ENCODE results near the gene ROBO4. TPM values are rescaled to one million over a fixed set of nuclear protein-coding genes. Genes with fewer than 3 reads are reported as not detected.

ROBO4 gene
- total RNA-seq, 4 donors from 2014 or later, result 4.8 to 31.8 (median 6.4) TPM

- H3K27me3 ChIP-seq, result peaks cover 72% of the 10 kb centered on the region
- peaks cover 10 to 42% (median 21%) of the 10 kb centered on the region in 4 donors for H3K4me1 ChIP-seq
- 0 to 3% methylated on average over 2 to 48 of the region's 87 CpGs for WGBS, 2 donors (ENCODE audit: low coverage in 1 of 2)
- in situ Hi-C loops (cut with MboI; ENCODE audit: low pct_ligation_motif_present in 1 of 4, low pct_unique_long_range_greater_than_20kb in 1 of 4, low sequenced_read_pairs in 3 of 4), result loop anchor here (5.0 to 25.0 kb wide), 5 partner anchors 75 to 427 kb away; partner anchors contain the start of genes SIAE (in 3 of the 4), SPA17 (in 3 of the 4), ESAM (in 1 of the 4) and OR8B4 (in 1 of the 4)
- no peaks in the 10 kb centered on the region for H3K9me3 ChIP-seq
- DNase-seq, result no peak
- TF ChIP-seq CTCF (IDR thresholded peaks at IDR 0.05) (no peak), POLR2A (IDR thresholded peaks at IDR 0.05) (no peak), EP300 (IDR thresholded peaks at IDR 0.05; ENCODE audit: low read depth) (no peak), POLR2AphosphoS5 (IDR thresholded peaks at IDR 0.05) (no peak)
- peak overlapping the region in 2 of 4 donors; percentile 20 to 44 for H3K4me3 ChIP-seq
- H3K36me3 ChIP-seq, result no peaks in the 10 kb centered on the region
- intact Hi-C loops (cut with DNase I; ENCODE audit: low total_unique reads), result loop anchor here (5.0 kb wide), 1 partner anchor 77 kb away; the partner anchor contains the start of gene ESAM
- H3K27ac ChIP-seq, result no peak overlapping the region
Measured at GRCh38 chr11:124839128-124839971, 58.3 kb downstream of the ROBO4 start.

- peak overlapping the region in 1 of 4 donors; percentile 44 for H3K4me3 ChIP-seq
- DNase-seq, result no peak
- no peaks in the 10 kb centered on the region for H3K36me3 ChIP-seq
- no peaks in the 10 kb centered on the region for H3K9me3 ChIP-seq
- peaks cover 14 to 47% (median 21%) of the 10 kb centered on the region in 4 donors for H3K4me1 ChIP-seq
- in situ Hi-C loops (cut with MboI; ENCODE audit: low pct_ligation_motif_present in 1 of 4, low pct_unique_long_range_greater_than_20kb in 1 of 4, low sequenced_read_pairs in 3 of 4) (loop anchor here (5.0 to 25.0 kb wide), 5 partner anchors 74 to 426 kb away; partner anchors contain the start of genes SIAE (in 3 of the 4), SPA17 (in 3 of the 4), ESAM (in 1 of the 4) and OR8B4 (in 1 of the 4)), intact Hi-C loops (cut with DNase I; ENCODE audit: low total_unique reads) (loop anchor here (5.0 kb wide), 1 partner anchor 76 kb away; the partner anchor contains the start of gene ESAM)
- no peak for TF ChIP-seq EP300 (IDR thresholded peaks at IDR 0.05; ENCODE audit: low read depth)
- no peak for TF ChIP-seq POLR2A (IDR thresholded peaks at IDR 0.05)
- no peak for TF ChIP-seq CTCF (IDR thresholded peaks at IDR 0.05)
- no peak for TF ChIP-seq POLR2AphosphoS5 (IDR thresholded peaks at IDR 0.05)
- peaks cover 66% of the 10 kb centered on the region for H3K27me3 ChIP-seq
- no peak overlapping the region for H3K27ac ChIP-seq
- 34 to 37% methylated on average over 5 of the region's 5 CpGs for WGBS, 2 donors (ENCODE audit: low coverage in 1 of 2)
Measured at GRCh38 chr11:124838805-124839127, 58.9 kb downstream of the ROBO4 start.

GRCh38 chr11:124837491-124837856 is 60.2 kb downstream of the ROBO4 start:
- intact Hi-C loops (cut with DNase I; ENCODE audit: low total_unique reads), result loop anchor here (5.0 kb wide), 1 partner anchor 75 kb away; the partner anchor contains the start of gene ESAM
- Histone ChIP-seq H3K9me3 (no peaks in the 10 kb centered on the region), H3K36me3 (no peaks in the 10 kb centered on the region), H3K4me3 (no peak overlapping the region), H3K27me3 (peaks cover 53% of the 10 kb centered on the region), H3K27ac (peak overlapping the region in 1 of 4 donors; percentile 67), H3K4me1 (peaks cover 11 to 39% (median 16%) of the 10 kb centered on the region in 4 donors)
- in situ Hi-C loops (cut with MboI; ENCODE audit: low pct_ligation_motif_present in 1 of 4, low pct_unique_long_range_greater_than_20kb in 1 of 4, low sequenced_read_pairs in 3 of 4), result loop anchor here (5.0 to 25.0 kb wide), 5 partner anchors 73 to 425 kb away; partner anchors contain the start of genes SIAE (in 3 of the 4), SPA17 (in 3 of the 4), ESAM (in 1 of the 4) and OR8B4 (in 1 of the 4)
- TF ChIP-seq EP300 (IDR thresholded peaks at IDR 0.05; ENCODE audit: low read depth), result no peak
- no peak for TF ChIP-seq POLR2A (IDR thresholded peaks at IDR 0.05)
- no peak for TF ChIP-seq CTCF (IDR thresholded peaks at IDR 0.05)
- TF ChIP-seq POLR2AphosphoS5 (IDR thresholded peaks at IDR 0.05), result no peak
- WGBS, 2 donors (ENCODE audit: low coverage in 1 of 2), result 0 to 8% methylated on average over 2 to 3 of the region's 3 CpGs
- DNase-seq, result no peak

- intact Hi-C loops (cut with DNase I; ENCODE audit: low total_unique reads) (loop anchor here (1.0 to 5.0 kb wide), 2 partner anchors 74 to 167 kb away; partner anchors contain the start of gene ESAM), in situ Hi-C loops (cut with MboI; ENCODE audit: low pct_ligation_motif_present in 1 of 4, low pct_unique_long_range_greater_than_20kb in 1 of 4, low sequenced_read_pairs in 3 of 4) (loop anchor here (5.0 to 25.0 kb wide), 5 partner anchors 71 to 424 kb away; partner anchors contain the start of genes SIAE (in 3 of the 4), SPA17 (in 3 of the 4), ESAM (in 1 of the 4) and OR8B4 (in 1 of the 4))
- H3K4me3 ChIP-seq, result no peak overlapping the region
- WGBS, 2 donors (ENCODE audit: low coverage in 1 of 2), result 69 to 87% methylated on average over 4 to 8 of the region's 8 CpGs
- H3K27ac ChIP-seq, result peak overlapping the region in 2 of 4 donors; percentile 55 to 67
- no peak for DNase-seq
- no peaks in the 10 kb centered on the region for H3K9me3 ChIP-seq
- H3K4me1 ChIP-seq, result peaks cover 11 to 35% (median 16%) of the 10 kb centered on the region in 4 donors
- H3K36me3 ChIP-seq, result no peaks in the 10 kb centered on the region
- no peak for TF ChIP-seq CTCF (IDR thresholded peaks at IDR 0.05)
- no peak for TF ChIP-seq EP300 (IDR thresholded peaks at IDR 0.05; ENCODE audit: low read depth)
- no peak for TF ChIP-seq POLR2A (IDR thresholded peaks at IDR 0.05)
- no peak for TF ChIP-seq POLR2AphosphoS5 (IDR thresholded peaks at IDR 0.05)
- peaks cover 37% of the 10 kb centered on the region for H3K27me3 ChIP-seq
Measured at GRCh38 chr11:124835918-124836317, 61.7 kb downstream of the ROBO4 start.
